Rectal smooth muscle tissue (tissue), 1 donor: ENCODE measurements around the gene CFAP20DC.

Experiments used
- H3K27ac ChIP-seq: one replicate; pipeline ENCODE4 v1.7.0; 2013; ENCODE audit warnings: low read depth, low read length, inconsistent platforms
- H3K27me3 ChIP-seq: one replicate; pipeline ENCODE4 v1.7.0; 2013; ENCODE audit warnings: low read length; ENCODE audit not compliant: control insufficient read depth, insufficient read depth
- H3K36me3 ChIP-seq: one replicate; pipeline ENCODE4 v1.7.0; 2013; ENCODE audit warnings: low read length; ENCODE audit not compliant: control insufficient read depth, insufficient read depth
- H3K4me1 ChIP-seq: one replicate; pipeline ENCODE4 v1.7.0; 2013; ENCODE audit warnings: low read length; ENCODE audit not compliant: control insufficient read depth, insufficient read depth
- H3K4me3 ChIP-seq: one replicate; pipeline ENCODE4 v1.7.0; 2013; ENCODE audit warnings: low read length
- H3K9ac ChIP-seq: one replicate; pipeline ENCODE4 v1.7.0; 2013; ENCODE audit warnings: low read length

The CFAP20DC gene

GRCh38 chr3:59013611-59014010, 36.2 kb downstream of the CFAP20DC start:
- H3K4me1 ChIP-seq, result no peaks in the 10 kb centered on the region
- H3K36me3 ChIP-seq, result no peaks in the 10 kb centered on the region
- no peak overlapping the region for H3K9ac ChIP-seq
- no peaks in the 10 kb centered on the region for H3K27me3 ChIP-seq
- no peak overlapping the region for H3K4me3 ChIP-seq
- no peak overlapping the region for H3K27ac ChIP-seq

GRCh38 chr3:59006634-59007517, 42.9 kb downstream of the CFAP20DC start:
- H3K27me3 ChIP-seq, result no peaks in the 10 kb centered on the region
- H3K27ac ChIP-seq, result no peak overlapping the region
- no peaks in the 10 kb centered on the region for H3K4me1 ChIP-seq
- H3K9ac ChIP-seq, result no peak overlapping the region
- H3K36me3 ChIP-seq, result no peaks in the 10 kb centered on the region
- no peak overlapping the region for H3K4me3 ChIP-seq

GRCh38 chr3:59001675-59002074, 48.1 kb downstream of the CFAP20DC start:
- Histone ChIP-seq H3K27ac (no peak overlapping the region), H3K36me3 (no peaks in the 10 kb centered on the region), H3K27me3 (no peaks in the 10 kb centered on the region), H3K9ac (no peak overlapping the region), H3K4me1 (no peaks in the 10 kb centered on the region), H3K4me3 (no peak overlapping the region)

GRCh38 chr3:58999774-59000160, 50.1 kb downstream of the CFAP20DC start:
- Histone ChIP-seq H3K27ac (no peak overlapping the region), H3K36me3 (no peaks in the 10 kb centered on the region), H3K4me1 (no peaks in the 10 kb centered on the region), H3K27me3 (no peaks in the 10 kb centered on the region), H3K9ac (no peak overlapping the region), H3K4me3 (no peak overlapping the region)

- Histone ChIP-seq H3K4me3 (no peak overlapping the region), H3K4me1 (no peaks in the 10 kb centered on the region), H3K27me3 (no peaks in the 10 kb centered on the region), H3K36me3 (no peaks in the 10 kb centered on the region), H3K27ac (no peak overlapping the region), H3K9ac (no peak overlapping the region)
Measured at GRCh38 chr3:58999134-58999773, 50.6 kb downstream of the CFAP20DC start.

- Histone ChIP-seq H3K4me3 (no peak overlapping the region), H3K4me1 (no peaks in the 10 kb centered on the region), H3K36me3 (no peaks in the 10 kb centered on the region), H3K27ac (no peak overlapping the region), H3K9ac (no peak overlapping the region), H3K27me3 (no peaks in the 10 kb centered on the region)
Measured at GRCh38 chr3:58998476-58999117, 51.2 kb downstream of the CFAP20DC start.

- H3K4me1 ChIP-seq, result no peaks in the 10 kb centered on the region
- no peak overlapping the region for H3K27ac ChIP-seq
- no peaks in the 10 kb centered on the region for H3K27me3 ChIP-seq
- no peak overlapping the region for H3K4me3 ChIP-seq
- no peak overlapping the region for H3K9ac ChIP-seq
- no peaks in the 10 kb centered on the region for H3K36me3 ChIP-seq
Measured at GRCh38 chr3:58996730-58997129, 53.1 kb downstream of the CFAP20DC start.

- Histone ChIP-seq H3K9ac (no peak overlapping the region), H3K27ac (no peak overlapping the region), H3K36me3 (no peaks in the 10 kb centered on the region), H3K4me3 (no peak overlapping the region), H3K27me3 (no peaks in the 10 kb centered on the region), H3K4me1 (no peaks in the 10 kb centered on the region)
Measured at GRCh38 chr3:58994746-58995330, 55.0 kb downstream of the CFAP20DC start.

- H3K9ac ChIP-seq, result no peak overlapping the region
- H3K36me3 ChIP-seq, result no peaks in the 10 kb centered on the region
Measured at GRCh38 chr3:58993547-58993946, 56.3 kb downstream of the CFAP20DC start.

GRCh38 chr3:58991623-58992022, 58.2 kb downstream of the CFAP20DC start:
- H3K4me3 ChIP-seq, result no peak overlapping the region

More at GRCh38 chr3:58993547-58993946, 56.3 kb downstream of the CFAP20DC start:
- Histone ChIP-seq H3K27ac (no peak overlapping the region), H3K4me3 (no peak overlapping the region), H3K4me1 (no peaks in the 10 kb centered on the region), H3K27me3 (no peaks in the 10 kb centered on the region)

GRCh38 chr3:58991026-58991425, 58.8 kb downstream of the CFAP20DC start:
- H3K4me3 ChIP-seq, result no peak overlapping the region
- H3K36me3 ChIP-seq, result no peaks in the 10 kb centered on the region
- no peaks in the 10 kb centered on the region for H3K27me3 ChIP-seq
- H3K4me1 ChIP-seq, result no peaks in the 10 kb centered on the region
- H3K9ac ChIP-seq, result no peak overlapping the region
- no peak overlapping the region for H3K27ac ChIP-seq

More at GRCh38 chr3:58991623-58992022, 58.2 kb downstream of the CFAP20DC start:
- Histone ChIP-seq H3K9ac (no peak overlapping the region), H3K36me3 (no peaks in the 10 kb centered on the region), H3K27me3 (no peaks in the 10 kb centered on the region), H3K27ac (no peak overlapping the region), H3K4me1 (no peaks in the 10 kb centered on the region)

GRCh38 chr3:58989955-58990354, 59.9 kb downstream of the CFAP20DC start:
- Histone ChIP-seq H3K27ac (no peak overlapping the region), H3K4me1 (no peaks in the 10 kb centered on the region), H3K36me3 (no peaks in the 10 kb centered on the region), H3K27me3 (no peaks in the 10 kb centered on the region), H3K9ac (no peak overlapping the region), H3K4me3 (no peak overlapping the region)
